HepG2 (cell line): ENCODE measurements around the gene THADA. TPM values are rescaled to one million over a fixed set of nuclear protein-coding genes. Genes with fewer than 3 reads are reported as not detected.

Source experiments
- CEBPG ChIP-seq: IDR thresholded peaks from 2 replicates; pipeline ENCODE4 v1.6.1; 2016
- CREM ChIP-seq, 2 experiments: sonication (generic) in 1 of 2; formaldehyde crosslinking in 1 of 2; IDR thresholded peaks; 2 replicates each; pipeline versions ENCODE4 v1.4.0 to v1.6.1; 2016 to 2020; ENCODE audit warnings: antibody characterized with exemption in 1 of 2, mild to moderate bottlenecking in 1 of 2, missing genetic modification reagents in 1 of 2
- FOXA3 ChIP-seq: IDR thresholded peaks from 2 replicates; pipeline ENCODE4 v1.6.1; 2016; ENCODE audit warnings: missing genetic modification reagents, missing compliant biosample characterization
- HHEX ChIP-seq: IDR thresholded peaks from 2 replicates; pipeline ENCODE4 v1.6.1; 2016; ENCODE audit warnings: control low read depth
- IRF2 ChIP-seq: IDR thresholded peaks from 2 replicates; pipeline ENCODE4 v1.6.1; 2018; ENCODE audit warnings: missing genetic modification reagents, missing compliant biosample characterization
- MXD4 ChIP-seq: IDR thresholded peaks from 2 replicates; pipeline ENCODE4 v1.6.1; 2016; ENCODE audit warnings: mild to moderate bottlenecking, missing biosample characterization, missing genetic modification reagents
- NCOA2 ChIP-seq: sonication (generic); formaldehyde crosslinking; IDR thresholded peaks from 2 replicates; pipeline ENCODE4 v1.8.0; 2022; ENCODE audit warnings: inconsistent platforms
- SNRNP70 ChIP-seq: fragments of 200-400 bp; formaldehyde crosslinking; IDR thresholded peaks from 2 replicates; pipeline ENCODE4 v1.6.1; 2017; ENCODE audit warnings: mild to moderate bottlenecking, low read depth, low read length, moderate library complexity
- SP1 ChIP-seq, 2 experiments: fragments of 450-650 bp in 1 of 2; sonication (generic) in 1 of 2; formaldehyde crosslinking in 1 of 2; IDR thresholded peaks; 2 replicates each; pipeline versions ENCODE4 v1.4.0 to v1.6.1; 2016 to 2020; ENCODE audit warnings: missing genetic modification reagents in 1 of 2
- TEAD3 ChIP-seq: optimal IDR thresholded peaks from 2 replicates; pipeline ENCODE3; 2016; ENCODE audit warnings: borderline replicate concordance
- ZNF256 ChIP-seq: sonication (generic); formaldehyde crosslinking; conservative IDR thresholded peaks from 2 replicates; pipeline ENCODE4 v1.4.0; 2020; ENCODE audit warnings: missing genetic modification reagents
- ZNF44 ChIP-seq: sonication (generic); formaldehyde crosslinking; IDR thresholded peaks from 2 replicates; pipeline ENCODE4 v1.5.1; 2020; ENCODE audit warnings: mild to moderate bottlenecking, missing genetic modification reagents
- ZNF674 ChIP-seq: sonication (generic); formaldehyde crosslinking; IDR thresholded peaks from 2 replicates; pipeline ENCODE4 v1.5.0; 2020; ENCODE audit warnings: low read depth, mild to moderate bottlenecking, missing genetic modification reagents
- ZNF775 ChIP-seq: sonication (generic); formaldehyde crosslinking; IDR thresholded peaks from 2 replicates; pipeline ENCODE4 v1.4.0; 2020; ENCODE audit warnings: missing genetic modification reagents, mild to moderate bottlenecking, moderate library complexity, borderline replicate concordance
- ZNF792 ChIP-seq: IDR thresholded peaks from 2 replicates; pipeline ENCODE4 v1.6.1; 2016
- ZNF816 ChIP-seq: sonication (generic); formaldehyde crosslinking; IDR thresholded peaks from 2 replicates; pipeline ENCODE4 v1.8.0; 2022; ENCODE audit warnings: missing genetic modification reagents, mild to moderate bottlenecking, borderline replicate concordance
- polyA plus RNA-seq, 8 experiments: library from polyadenylated mRNA; depleted of rRNA in 3 of 8; stranded (reverse) in 7 of 8; unstranded in 1 of 8; fragments of >200 nt; fragmentation: Illumina TruSeq in 4 of 8; extraction: Trizol in 4 of 8; gene quantifications; 2 replicates each; pipeline versions ENCODE4 v1.2.1 to v1.2.3, GENCODE V29; 2011 to 2016; ENCODE audit warnings: low read depth in 4 of 8, missing spikeins in 1 of 8, mixed read lengths in 1 of 8; ENCODE audit not compliant: insufficient read depth in 1 of 8
- total RNA-seq, 5 experiments: library from RNA; depleted of rRNA; stranded (reverse); fragments of >200 nt; fragmentation: Illumina TruSeq; extraction: Trizol; gene quantifications; 2 replicates each; pipeline ENCODE4 v1.2.3, GENCODE V29; 2016; ENCODE audit warnings: low read depth in 1 of 5
- TF ChIP-seq, protein P1 (sequence below): sonication (generic); formaldehyde crosslinking; IDR thresholded peaks from 2 replicates; pipeline ENCODE4 v1.5.1; 2020; ENCODE audit warnings: missing genetic modification reagents, mild to moderate bottlenecking, borderline replicate concordance
- TF ChIP-seq, protein P2 (sequence below): sonication (generic); formaldehyde crosslinking; IDR thresholded peaks from 2 replicates; pipeline ENCODE4 v1.4.0; 2020; ENCODE audit warnings: missing genetic modification reagents
- TF ChIP-seq, protein P3 (sequence below): IDR thresholded peaks from 2 replicates; pipeline ENCODE4 v1.6.1; 2016; ENCODE audit warnings: missing compliant biosample characterization, missing genetic modification reagents, borderline replicate concordance
- TF ChIP-seq, protein P4 (sequence below): IDR thresholded peaks from 2 replicates; pipeline ENCODE4 v1.6.1; 2016; ENCODE audit warnings: mild to moderate bottlenecking, missing biosample characterization, missing genetic modification reagents
- TF ChIP-seq, protein P5 (sequence below): sonication (generic); formaldehyde crosslinking; IDR thresholded peaks from 2 replicates; pipeline ENCODE4 v1.4.0; 2020; ENCODE audit warnings: missing genetic modification reagents
- TF ChIP-seq, protein P6 (sequence below): sonication (generic); formaldehyde crosslinking; IDR thresholded peaks from 2 replicates; pipeline ENCODE4 v1.4.0; 2020; ENCODE audit warnings: mild to moderate bottlenecking, missing genetic modification reagents, borderline replicate concordance

THADA gene
- total and polyA plus RNA-seq, 2 of the 13 experiments (the other 11 are each of a cell fraction or from before 2014, with no cell fraction given), result 12.7 to 21.7 TPM

DNA sequence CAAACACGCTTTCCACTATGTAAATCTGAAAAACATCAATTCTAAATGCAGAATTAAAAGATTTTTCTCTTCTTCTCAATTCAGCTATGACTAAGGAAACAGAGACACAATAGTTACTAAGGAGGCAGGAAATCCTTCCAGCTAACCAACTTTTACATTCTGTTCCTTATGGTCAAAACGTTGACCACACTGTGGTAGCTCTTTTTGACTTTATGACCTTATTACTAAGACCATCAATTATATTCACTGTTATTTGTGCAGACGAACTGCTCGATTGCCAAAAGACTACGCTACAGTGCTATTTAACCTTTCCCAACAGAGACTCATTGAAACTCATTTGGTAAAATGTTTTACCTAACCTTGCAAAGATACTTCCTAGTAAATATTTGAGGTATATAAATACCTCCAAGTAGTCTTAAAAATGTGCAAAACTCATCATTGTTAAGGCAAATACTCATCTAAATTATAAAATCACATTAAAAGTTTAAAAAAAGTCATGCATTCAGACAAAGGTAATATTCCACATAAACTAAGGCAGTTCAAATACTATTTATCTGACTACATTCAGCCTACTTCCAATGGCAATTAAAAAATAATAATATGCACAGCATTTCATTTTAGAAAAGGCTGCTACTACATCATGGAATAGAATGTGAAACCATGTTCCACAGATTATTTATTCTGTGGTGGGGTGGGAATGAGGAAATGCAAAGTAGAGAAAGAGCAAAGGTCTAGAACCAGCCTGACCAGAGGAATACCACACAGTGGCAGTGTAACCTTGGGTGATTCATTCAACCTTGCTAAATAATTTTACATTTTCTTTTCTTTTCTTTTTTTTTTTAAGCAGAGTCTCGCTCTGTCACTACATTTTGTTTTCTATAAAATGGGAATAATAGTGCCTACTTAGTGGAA lies 139.9 kb downstream of the THADA start (continued):
- TF ChIP-seq, protein P1, sequence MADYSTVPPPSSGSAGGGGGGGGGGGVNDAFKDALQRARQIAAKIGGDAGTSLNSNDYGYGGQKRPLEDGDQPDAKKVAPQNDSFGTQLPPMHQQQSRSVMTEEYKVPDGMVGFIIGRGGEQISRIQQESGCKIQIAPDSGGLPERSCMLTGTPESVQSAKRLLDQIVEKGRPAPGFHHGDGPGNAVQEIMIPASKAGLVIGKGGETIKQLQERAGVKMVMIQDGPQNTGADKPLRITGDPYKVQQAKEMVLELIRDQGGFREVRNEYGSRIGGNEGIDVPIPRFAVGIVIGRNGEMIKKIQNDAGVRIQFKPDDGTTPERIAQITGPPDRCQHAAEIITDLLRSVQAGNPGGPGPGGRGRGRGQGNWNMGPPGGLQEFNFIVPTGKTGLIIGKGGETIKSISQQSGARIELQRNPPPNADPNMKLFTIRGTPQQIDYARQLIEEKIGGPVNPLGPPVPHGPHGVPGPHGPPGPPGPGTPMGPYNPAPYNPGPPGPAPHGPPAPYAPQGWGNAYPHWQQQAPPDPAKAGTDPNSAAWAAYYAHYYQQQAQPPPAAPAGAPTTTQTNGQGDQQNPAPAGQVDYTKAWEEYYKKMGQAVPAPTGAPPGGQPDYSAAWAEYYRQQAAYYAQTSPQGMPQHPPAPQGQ, result no peak
- TF ChIP-seq ZNF816, result no peak
- TF ChIP-seq ZNF674 (CRISPR knock-in tag), result no peak
- TF ChIP-seq MXD4, result peak; percentile 53; the same call in 1 of the 2 replicates
- TF ChIP-seq NCOA2 (CRISPR knock-in tag), result peak; percentile 62
- TF ChIP-seq ZNF256 (CRISPR knock-in tag), result no peak
- TF ChIP-seq ZNF775 (CRISPR knock-in tag), result no peak
- TF ChIP-seq SP1 (IDR thresholded peaks at IDR 0.05), result no peak
- TF ChIP-seq SP1 (CRISPR knock-in tag; IDR thresholded peaks at IDR 0.05), result no peak
- TF ChIP-seq CEBPG (CRISPR knock-in tag), result peak; percentile 73
- TF ChIP-seq TEAD3 (CRISPR knock-in tag), result peak; percentile 98
- no peak for TF ChIP-seq SNRNP70
- TF ChIP-seq IRF2 (CRISPR knock-in tag), result peak; percentile 70; the same call in 1 of the 2 replicates
- TF ChIP-seq, protein P2, sequence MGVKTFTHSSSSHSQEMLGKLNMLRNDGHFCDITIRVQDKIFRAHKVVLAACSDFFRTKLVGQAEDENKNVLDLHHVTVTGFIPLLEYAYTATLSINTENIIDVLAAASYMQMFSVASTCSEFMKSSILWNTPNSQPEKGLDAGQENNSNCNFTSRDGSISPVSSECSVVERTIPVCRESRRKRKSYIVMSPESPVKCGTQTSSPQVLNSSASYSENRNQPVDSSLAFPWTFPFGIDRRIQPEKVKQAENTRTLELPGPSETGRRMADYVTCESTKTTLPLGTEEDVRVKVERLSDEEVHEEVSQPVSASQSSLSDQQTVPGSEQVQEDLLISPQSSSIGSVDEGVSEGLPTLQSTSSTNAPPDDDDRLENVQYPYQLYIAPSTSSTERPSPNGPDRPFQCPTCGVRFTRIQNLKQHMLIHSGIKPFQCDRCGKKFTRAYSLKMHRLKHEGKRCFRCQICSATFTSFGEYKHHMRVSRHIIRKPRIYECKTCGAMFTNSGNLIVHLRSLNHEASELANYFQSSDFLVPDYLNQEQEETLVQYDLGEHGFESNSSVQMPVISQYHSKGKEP (CRISPR knock-in tag), result no peak
- TF ChIP-seq CREM (IDR thresholded peaks at IDR 0.05), result peak; percentile 29; the same call in 1 of the 2 replicates
- no peak for TF ChIP-seq CREM (CRISPR knock-in tag; IDR thresholded peaks at IDR 0.05)
- TF ChIP-seq ZNF792 (CRISPR knock-in tag), result peak; percentile 61; the same call in 1 of the 2 replicates
- no peak for TF ChIP-seq HHEX (CRISPR knock-in tag)
- TF ChIP-seq, protein P3, sequence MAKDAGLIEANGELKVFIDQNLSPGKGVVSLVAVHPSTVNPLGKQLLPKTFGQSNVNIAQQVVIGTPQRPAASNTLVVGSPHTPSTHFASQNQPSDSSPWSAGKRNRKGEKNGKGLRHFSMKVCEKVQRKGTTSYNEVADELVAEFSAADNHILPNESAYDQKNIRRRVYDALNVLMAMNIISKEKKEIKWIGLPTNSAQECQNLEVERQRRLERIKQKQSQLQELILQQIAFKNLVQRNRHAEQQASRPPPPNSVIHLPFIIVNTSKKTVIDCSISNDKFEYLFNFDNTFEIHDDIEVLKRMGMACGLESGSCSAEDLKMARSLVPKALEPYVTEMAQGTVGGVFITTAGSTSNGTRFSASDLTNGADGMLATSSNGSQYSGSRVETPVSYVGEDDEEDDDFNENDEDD, result no peak
- TF ChIP-seq ZNF44 (CRISPR knock-in tag), result no peak
- peak; percentile 76 for TF ChIP-seq FOXA3
- TF ChIP-seq, protein P4, sequence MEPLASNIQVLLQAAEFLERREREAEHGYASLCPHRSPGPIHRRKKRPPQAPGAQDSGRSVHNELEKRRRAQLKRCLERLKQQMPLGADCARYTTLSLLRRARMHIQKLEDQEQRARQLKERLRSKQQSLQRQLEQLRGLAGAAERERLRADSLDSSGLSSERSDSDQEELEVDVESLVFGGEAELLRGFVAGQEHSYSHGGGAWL (CRISPR knock-in tag), result no peak
- TF ChIP-seq, protein P5, sequence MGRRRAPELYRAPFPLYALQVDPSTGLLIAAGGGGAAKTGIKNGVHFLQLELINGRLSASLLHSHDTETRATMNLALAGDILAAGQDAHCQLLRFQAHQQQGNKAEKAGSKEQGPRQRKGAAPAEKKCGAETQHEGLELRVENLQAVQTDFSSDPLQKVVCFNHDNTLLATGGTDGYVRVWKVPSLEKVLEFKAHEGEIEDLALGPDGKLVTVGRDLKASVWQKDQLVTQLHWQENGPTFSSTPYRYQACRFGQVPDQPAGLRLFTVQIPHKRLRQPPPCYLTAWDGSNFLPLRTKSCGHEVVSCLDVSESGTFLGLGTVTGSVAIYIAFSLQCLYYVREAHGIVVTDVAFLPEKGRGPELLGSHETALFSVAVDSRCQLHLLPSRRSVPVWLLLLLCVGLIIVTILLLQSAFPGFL (CRISPR knock-in tag), result no peak
- TF ChIP-seq, protein P6, sequence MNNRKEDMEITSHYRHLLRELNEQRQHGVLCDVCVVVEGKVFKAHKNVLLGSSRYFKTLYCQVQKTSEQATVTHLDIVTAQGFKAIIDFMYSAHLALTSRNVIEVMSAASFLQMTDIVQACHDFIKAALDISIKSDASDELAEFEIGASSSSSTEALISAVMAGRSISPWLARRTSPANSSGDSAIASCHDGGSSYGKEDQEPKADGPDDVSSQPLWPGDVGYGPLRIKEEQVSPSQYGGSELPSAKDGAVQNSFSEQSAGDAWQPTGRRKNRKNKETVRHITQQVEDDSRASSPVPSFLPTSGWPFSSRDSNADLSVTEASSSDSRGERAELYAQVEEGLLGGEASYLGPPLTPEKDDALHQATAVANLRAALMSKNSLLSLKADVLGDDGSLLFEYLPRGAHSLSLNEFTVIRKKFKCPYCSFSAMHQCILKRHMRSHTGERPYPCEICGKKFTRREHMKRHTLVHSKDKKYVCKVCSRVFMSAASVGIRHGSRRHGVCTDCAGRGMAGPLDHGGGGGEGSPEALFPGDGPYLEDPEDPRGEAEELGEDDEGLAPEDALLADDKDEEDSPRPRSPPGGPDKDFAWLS (CRISPR knock-in tag), result no peak
